ENCODE results near the gene PDE8A. TPM values are rescaled to one million over a fixed set of nuclear protein-coding genes. Genes with fewer than 3 reads are reported as not detected.
A peak's percentile ranks its signal among the peaks of the same experiment; 100 is the strongest.

Gene PDE8A
- total and polyA plus RNA-seq, 2 of the 13 experiments (the other 11 are each of a cell fraction or from before 2014, with no cell fraction given) = 26.3 to 48.5 TPM

DNA sequence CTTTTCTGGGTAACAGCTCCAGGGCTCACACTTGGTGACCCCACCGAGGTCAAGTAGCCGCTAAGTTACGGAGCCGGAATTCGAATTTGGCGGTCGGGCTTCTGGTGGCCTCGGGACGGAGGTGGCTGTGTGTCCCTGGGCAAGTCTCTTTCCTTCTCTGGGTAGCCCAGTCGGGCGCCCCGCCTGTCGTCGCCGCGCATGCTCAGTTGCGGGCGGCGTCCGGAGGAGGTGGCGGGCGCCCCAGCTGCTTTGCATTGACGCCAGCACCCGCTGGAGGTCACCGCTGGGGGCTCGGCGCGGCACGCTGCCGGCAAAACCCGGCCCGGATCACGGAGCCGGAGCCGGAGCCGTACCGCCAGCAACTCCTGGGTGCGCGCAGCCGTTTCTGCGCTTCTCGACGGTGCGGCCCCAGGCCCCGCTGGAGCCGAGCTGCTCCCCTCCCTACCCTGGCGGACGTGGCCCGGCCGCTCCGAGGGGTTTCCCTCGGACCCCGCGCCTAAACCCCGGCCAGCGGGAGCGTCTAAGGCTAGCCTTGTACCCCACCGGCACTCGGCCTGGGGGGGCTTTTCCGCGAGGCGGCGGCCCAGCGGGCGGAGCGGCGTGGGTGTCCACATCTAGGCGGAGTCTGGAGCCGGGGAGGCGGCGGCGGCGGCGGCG lies 474 bp upstream of the PDE8A start (continued):
- TF ChIP-seq ZNF816 (CRISPR knock-in tag; IDR thresholded peaks at IDR 0.05; ENCODE audit: borderline replicate concordance) (peak; percentile 67; the same call in 1 of the 2 replicates), SOX5 (CRISPR knock-in tag; IDR thresholded peaks at IDR 0.05; ENCODE audit: borderline replicate concordance) (peak; percentile 48; the same call in 1 of the 2 replicates), HNRNPL (IDR thresholded peaks at IDR 0.05; ENCODE audit: low read depth, low read length) (no peak), HCFC1 (IDR thresholded peaks at IDR 0.05; ENCODE audit: low read depth, low read length) (no peak), GABPA (IDR thresholded peaks at IDR 0.05; ENCODE audit: low read depth, low read length) (no peak), GABPA (CRISPR knock-in tag; IDR thresholded peaks at IDR 0.05; ENCODE audit: low read depth) (no peak), THAP11 (CRISPR knock-in tag; IDR thresholded peaks at IDR 0.05) (peak; percentile 73), STAG1 (CRISPR knock-in tag; IDR thresholded peaks at IDR 0.05) (peak; percentile 32; the same call in 1 of the 2 replicates), PAX8 (CRISPR knock-in tag; IDR thresholded peaks at IDR 0.05; ENCODE audit: borderline replicate concordance) (no peak), NR2C2 (CRISPR knock-in tag; IDR thresholded peaks at IDR 0.05; ENCODE audit: borderline replicate concordance) (peak; percentile 93), ZNF350 (CRISPR knock-in tag; IDR thresholded peaks at IDR 0.05; ENCODE audit: borderline replicate concordance, low read depth) (0 out of 2 replicates have a peak, but pooled peaks have one; percentile 36), DR1 (CRISPR knock-in tag; IDR thresholded peaks at IDR 0.05) (peak; percentile 64; the same call in 1 of the 2 replicates), NCOA2 (CRISPR knock-in tag; IDR thresholded peaks at IDR 0.05) (peak; percentile 33; the same call in 1 of the 2 replicates), ZNF382 (CRISPR knock-in tag; IDR thresholded peaks at IDR 0.05; ENCODE audit: borderline replicate concordance) (no peak)
- TF ChIP-seq, protein P1, sequence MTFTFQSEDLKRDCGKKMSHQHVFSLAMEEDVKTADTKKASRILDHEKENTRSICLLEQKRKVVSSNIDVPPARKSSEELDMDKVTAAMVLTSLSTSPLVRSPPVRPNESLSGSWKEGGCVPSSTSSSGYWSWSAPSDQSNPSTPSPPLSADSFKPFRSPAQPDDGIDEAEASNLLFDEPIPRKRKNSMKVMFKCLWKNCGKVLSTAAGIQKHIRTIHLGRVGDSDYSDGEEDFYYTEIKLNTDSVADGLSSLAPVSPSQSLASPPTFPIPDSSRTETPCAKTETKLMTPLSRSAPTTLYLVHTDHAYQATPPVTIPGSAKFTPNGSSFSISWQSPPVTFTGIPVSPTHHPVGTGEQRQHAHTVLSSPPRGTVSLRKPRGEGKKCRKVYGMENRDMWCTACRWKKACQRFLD (CRISPR knock-in tag; IDR thresholded peaks at IDR 0.05; ENCODE audit: borderline replicate concordance) = no peak; the same call in 1 of the 2 replicates
- TF ChIP-seq, protein P2, sequence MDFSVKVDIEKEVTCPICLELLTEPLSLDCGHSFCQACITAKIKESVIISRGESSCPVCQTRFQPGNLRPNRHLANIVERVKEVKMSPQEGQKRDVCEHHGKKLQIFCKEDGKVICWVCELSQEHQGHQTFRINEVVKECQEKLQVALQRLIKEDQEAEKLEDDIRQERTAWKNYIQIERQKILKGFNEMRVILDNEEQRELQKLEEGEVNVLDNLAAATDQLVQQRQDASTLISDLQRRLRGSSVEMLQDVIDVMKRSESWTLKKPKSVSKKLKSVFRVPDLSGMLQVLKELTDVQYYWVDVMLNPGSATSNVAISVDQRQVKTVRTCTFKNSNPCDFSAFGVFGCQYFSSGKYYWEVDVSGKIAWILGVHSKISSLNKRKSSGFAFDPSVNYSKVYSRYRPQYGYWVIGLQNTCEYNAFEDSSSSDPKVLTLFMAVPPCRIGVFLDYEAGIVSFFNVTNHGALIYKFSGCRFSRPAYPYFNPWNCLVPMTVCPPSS (IDR thresholded peaks at IDR 0.05) = no peak
- TF ChIP-seq, protein P3, sequence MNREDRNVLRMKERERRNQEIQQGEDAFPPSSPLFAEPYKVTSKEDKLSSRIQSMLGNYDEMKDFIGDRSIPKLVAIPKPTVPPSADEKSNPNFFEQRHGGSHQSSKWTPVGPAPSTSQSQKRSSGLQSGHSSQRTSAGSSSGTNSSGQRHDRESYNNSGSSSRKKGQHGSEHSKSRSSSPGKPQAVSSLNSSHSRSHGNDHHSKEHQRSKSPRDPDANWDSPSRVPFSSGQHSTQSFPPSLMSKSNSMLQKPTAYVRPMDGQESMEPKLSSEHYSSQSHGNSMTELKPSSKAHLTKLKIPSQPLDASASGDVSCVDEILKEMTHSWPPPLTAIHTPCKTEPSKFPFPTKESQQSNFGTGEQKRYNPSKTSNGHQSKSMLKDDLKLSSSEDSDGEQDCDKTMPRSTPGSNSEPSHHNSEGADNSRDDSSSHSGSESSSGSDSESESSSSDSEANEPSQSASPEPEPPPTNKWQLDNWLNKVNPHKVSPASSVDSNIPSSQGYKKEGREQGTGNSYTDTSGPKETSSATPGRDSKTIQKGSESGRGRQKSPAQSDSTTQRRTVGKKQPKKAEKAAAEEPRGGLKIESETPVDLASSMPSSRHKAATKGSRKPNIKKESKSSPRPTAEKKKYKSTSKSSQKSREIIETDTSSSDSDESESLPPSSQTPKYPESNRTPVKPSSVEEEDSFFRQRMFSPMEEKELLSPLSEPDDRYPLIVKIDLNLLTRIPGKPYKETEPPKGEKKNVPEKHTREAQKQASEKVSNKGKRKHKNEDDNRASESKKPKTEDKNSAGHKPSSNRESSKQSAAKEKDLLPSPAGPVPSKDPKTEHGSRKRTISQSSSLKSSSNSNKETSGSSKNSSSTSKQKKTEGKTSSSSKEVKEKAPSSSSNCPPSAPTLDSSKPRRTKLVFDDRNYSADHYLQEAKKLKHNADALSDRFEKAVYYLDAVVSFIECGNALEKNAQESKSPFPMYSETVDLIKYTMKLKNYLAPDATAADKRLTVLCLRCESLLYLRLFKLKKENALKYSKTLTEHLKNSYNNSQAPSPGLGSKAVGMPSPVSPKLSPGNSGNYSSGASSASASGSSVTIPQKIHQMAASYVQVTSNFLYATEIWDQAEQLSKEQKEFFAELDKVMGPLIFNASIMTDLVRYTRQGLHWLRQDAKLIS (CRISPR knock-in tag; IDR thresholded peaks at IDR 0.05) = no peak
- TF ChIP-seq, protein P4, sequence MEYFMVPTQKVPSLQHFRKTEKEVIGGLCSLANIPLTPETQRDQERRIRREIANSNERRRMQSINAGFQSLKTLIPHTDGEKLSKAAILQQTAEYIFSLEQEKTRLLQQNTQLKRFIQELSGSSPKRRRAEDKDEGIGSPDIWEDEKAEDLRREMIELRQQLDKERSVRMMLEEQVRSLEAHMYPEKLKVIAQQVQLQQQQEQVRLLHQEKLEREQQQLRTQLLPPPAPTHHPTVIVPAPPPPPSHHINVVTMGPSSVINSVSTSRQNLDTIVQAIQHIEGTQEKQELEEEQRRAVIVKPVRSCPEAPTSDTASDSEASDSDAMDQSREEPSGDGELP (IDR thresholded peaks at IDR 0.05; ENCODE audit: borderline replicate concordance, low read depth) = peak; percentile 88; the same call in 1 of the 2 replicates
- TF ChIP-seq, protein P5, sequence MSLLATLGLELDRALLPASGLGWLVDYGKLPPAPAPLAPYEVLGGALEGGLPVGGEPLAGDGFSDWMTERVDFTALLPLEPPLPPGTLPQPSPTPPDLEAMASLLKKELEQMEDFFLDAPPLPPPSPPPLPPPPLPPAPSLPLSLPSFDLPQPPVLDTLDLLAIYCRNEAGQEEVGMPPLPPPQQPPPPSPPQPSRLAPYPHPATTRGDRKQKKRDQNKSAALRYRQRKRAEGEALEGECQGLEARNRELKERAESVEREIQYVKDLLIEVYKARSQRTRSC (CRISPR knock-in tag; IDR thresholded peaks at IDR 0.05; ENCODE audit: low read depth) = no peak
